NB4 (cell line): ENCODE data around the gene FOXF1.

ENCODE experiments used
- POLR2A ChIP-seq: IDR thresholded peaks from 2 replicates; pipeline ENCODE4 v1.6.1; 2011; ENCODE audit warnings: mild to moderate bottlenecking; ENCODE audit not compliant: insufficient read length; ENCODE audit errors: extremely low read depth
- TF ChIP-seq, protein P1 (sequence below): IDR thresholded peaks from one replicate; pipeline ENCODE4 v1.5.1; 2012; ENCODE audit warnings: low read depth, low read length
- TF ChIP-seq, protein P2 (sequence below): IDR thresholded peaks from 2 replicates; pipeline ENCODE4 v1.6.1; 2011; ENCODE audit warnings: low read depth, low read length

DNA sequence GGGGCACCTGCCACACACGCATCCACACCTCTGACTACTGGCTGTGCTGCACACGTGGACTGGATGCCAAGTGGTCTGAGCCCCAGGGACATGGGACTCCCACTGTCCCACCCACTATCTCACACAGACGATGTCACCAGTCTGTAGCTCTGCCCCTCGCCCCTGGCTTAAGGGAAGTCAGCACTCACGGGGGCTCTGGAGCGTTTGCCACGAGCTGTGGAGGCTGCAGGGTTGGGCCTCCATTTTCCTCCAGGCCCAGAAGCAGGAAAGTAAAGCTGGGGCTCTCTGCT is 22.1 kb downstream of the FOXF1 start:
- TF ChIP-seq POLR2A, result no peak
- TF ChIP-seq, protein P1, sequence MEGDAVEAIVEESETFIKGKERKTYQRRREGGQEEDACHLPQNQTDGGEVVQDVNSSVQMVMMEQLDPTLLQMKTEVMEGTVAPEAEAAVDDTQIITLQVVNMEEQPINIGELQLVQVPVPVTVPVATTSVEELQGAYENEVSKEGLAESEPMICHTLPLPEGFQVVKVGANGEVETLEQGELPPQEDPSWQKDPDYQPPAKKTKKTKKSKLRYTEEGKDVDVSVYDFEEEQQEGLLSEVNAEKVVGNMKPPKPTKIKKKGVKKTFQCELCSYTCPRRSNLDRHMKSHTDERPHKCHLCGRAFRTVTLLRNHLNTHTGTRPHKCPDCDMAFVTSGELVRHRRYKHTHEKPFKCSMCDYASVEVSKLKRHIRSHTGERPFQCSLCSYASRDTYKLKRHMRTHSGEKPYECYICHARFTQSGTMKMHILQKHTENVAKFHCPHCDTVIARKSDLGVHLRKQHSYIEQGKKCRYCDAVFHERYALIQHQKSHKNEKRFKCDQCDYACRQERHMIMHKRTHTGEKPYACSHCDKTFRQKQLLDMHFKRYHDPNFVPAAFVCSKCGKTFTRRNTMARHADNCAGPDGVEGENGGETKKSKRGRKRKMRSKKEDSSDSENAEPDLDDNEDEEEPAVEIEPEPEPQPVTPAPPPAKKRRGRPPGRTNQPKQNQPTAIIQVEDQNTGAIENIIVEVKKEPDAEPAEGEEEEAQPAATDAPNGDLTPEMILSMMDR, result no peak
- TF ChIP-seq, protein P2, sequence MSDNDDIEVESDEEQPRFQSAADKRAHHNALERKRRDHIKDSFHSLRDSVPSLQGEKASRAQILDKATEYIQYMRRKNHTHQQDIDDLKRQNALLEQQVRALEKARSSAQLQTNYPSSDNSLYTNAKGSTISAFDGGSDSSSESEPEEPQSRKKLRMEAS, result no peak
